GM18511 (cell line): ENCODE data around the gene C17orf114.

Experiments
- ATAC-seq: cut with Tn5 transposase; IDR thresholded peaks from one replicate; pipeline ENCODE4 v1.9.1; 2021; ENCODE audit warnings: mild to moderate bottlenecking, moderate library complexity; ENCODE audit not compliant: unreplicated experiment

The C17orf114 gene

DNA sequence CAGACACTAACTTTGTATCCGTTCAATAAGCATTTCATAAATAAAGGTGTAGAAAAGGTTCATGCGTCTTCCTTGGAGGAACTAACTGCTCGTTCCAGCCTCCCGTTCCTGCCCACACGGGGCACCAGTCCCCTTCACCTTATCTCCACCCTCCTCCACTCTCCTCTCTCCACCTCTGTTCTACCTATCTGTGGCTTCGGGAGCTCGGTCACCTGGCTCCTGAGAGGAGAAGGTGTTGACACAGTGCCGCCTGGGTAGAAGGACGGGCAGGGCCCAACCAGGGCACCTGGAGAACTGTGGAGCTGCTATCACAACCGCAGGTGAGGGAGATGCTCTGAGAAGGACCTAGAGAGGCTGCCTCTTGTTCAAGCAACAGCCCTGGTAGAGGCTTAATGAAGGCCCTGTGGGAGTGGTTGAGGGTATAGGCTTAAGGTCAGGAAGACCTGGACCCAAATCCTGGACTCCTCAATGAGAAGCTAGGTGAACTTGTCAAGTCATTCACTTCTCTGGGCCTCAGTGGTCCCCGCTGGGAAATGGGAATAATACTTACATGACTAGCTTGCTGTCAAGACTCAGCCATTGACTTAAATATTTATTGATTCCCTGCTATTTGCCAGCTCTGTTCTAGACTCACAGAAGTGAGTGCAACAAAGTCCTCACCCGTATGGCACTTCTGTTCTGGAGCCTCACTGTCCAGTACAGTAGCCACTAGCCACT, 21.4 kb upstream of the C17orf114 start:
- no peak for ATAC-seq

DNA sequence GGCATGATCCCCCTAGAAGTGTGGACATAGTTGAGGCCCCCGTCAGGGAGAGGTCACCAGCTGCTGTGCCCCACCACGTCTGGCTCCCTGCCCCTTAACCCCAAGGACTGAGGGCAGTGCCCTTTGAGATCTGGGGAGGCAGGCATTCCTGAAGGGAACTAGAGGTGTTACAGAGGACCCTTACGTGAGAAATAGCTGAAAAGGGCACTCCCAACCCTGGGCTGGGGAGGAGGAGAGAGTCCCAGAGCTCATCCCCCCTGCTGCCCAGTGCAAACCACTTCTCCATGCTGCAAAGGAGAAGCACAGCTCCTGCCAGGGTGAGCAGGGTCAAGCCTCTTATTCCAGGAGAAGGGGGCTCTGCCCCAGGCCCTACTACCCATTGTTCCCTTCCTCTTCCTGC, 20.7 kb upstream of the C17orf114 start:
- ATAC-seq = no peak

DNA sequence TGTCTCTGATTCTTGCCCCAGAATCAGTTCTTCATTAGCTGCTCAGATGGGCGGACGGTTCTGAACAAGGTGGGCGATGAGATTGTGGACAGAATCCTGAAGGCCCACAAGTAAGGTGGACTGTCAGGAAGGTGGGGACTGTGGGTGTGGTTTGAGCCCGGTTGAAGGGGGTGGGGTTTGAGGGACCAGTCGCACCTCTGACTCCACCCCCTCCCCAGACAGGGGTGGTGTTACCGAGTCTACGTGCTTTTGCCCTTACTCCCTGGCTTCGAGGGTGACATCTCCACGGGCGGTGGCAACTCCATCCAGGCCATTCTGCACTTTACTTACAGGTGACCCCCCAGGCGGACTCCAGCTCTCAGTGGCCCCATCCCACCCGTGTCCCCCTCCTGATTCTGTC, 16.1 kb upstream of the C17orf114 start:
- ATAC-seq = no peak

DNA sequence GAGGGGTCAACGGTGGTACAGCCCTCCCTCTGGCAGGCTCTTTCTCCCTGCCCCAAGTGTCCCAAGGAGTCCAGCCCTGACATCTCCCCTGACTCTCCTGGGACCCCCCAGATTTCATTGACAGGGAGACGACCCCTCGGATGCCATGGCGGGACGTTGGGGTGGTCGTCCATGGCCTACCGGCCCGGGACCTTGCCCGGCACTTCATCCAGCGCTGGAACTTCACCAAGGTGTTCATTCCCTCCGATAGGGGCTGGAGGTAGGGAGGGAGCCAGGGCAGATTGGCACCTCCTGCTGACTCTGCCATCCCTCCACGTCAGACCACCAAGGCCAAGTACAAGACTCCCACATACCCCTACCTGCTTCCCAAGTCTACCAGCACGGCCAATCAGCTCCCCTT, 14.7 kb upstream of the C17orf114 start:
- ATAC-seq = no peak

DNA sequence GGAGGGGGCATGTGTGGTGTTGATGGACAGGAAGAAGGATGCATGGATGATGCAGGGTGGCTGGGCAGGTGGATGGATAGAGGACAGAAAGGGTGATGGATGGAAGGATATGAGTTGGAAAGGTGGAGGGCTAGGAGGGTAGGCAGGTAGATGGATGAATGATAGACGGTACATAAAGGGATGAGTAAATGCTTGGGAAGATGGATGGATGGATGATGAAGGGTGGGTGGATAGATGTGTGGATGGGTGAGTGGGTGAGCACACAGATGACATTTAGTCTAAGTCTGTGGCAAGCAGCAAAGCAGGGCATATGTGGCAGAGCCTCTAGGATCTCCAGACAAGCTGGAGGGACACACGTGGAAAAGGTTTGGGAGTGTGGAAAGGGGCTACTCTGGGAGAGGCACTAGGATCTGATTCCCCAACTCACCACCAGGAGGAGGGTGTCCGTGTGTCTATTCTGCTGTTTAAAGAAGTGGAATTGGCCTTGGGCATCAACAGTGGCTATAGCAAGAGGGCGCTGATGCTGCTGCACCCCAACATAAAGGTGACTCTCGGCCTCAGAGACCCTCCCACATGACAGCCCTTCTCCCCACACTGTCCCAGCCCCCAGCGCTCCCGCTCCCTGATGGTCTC, 13.0 kb upstream of the C17orf114 start:
- ATAC-seq = no peak

DNA sequence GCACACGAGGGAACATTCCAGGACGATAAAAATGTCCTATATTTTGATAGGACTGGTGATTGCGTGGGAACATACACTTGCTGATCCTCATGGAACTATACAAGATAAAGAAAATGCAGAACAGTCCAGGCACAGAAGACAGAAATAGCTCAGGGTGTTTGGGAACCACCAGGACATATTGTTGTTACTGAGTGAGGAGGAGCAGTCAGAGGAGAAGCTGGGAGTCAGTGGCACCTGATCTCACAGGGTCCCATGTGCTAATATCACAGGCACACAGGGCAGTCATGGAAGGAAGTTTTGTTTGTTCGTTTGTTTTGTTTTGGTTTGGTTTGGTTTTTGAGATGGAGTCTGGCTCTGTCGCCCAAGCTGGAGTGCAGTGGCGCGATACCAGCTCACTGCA, 10.6 kb upstream of the C17orf114 start:
- no peak for ATAC-seq

DNA sequence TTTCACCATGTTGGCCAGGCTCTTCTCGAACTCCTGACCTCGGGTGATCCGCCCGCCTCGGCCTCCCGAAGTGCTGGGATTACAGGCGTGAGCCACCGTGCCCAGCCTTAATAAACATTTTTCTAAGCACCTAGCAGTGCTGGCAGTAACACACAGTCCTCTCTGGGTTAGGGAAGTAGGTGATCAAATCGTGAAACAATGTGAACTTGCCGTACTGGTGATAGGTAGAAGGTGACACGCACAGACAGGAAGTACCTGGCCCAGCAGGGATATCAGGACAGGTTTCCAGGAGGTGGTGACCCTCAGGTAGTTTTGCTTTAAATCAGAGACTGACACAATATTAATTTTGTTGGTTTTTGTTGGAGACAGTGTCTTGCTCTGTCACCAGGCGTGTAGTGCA, 9.3 kb upstream of the C17orf114 start:
- ATAC-seq = no peak

DNA sequence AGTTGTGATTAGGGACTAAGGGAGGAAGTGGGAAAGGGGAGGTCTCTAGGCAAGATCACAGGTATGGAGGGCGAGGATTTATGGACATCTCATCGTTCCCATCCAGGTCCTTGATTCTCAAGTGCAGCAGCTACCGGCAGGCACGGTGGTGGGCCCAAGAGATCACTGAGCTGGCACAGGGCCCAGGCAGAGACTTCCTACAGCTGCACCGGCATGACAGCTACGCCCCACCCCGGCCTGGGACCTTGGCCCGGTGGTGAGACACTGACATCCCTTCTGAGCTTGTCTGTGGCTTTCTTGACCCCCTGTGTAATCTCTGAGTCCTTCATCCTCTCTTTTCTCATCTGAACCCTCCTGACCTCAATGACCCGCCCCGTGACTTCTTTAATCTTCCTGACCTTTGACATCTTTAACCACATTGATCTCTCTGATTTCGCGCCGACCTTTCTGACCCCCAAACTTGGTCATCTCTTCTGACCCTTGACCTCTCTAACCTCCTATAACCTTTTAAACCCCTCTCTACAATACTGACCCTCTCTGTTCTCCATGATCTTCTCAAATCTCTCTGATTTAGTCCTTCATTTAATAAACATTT, 8.7 kb upstream of the C17orf114 start:
- ATAC-seq = no peak

DNA sequence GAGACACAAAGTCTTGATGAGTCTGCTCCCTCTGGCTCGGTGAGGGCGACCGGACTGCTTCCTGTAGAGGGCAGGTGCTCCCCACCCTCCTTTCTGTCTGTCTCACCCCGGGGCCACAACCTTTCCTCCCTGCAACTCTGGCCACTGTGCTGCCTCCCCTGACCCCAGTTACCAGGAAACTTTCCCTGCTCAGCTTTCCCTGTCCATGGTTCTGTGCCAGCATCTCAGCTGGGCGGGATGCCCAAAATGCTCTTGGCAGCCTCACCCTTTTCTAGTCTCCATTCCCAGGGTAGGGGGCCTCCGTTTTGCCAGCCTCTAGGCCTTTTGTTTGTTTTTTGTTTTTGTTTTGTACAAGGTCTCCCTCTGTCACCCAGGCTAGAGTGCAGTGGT, 6.2 kb upstream of the C17orf114 start:
- no peak for ATAC-seq

DNA sequence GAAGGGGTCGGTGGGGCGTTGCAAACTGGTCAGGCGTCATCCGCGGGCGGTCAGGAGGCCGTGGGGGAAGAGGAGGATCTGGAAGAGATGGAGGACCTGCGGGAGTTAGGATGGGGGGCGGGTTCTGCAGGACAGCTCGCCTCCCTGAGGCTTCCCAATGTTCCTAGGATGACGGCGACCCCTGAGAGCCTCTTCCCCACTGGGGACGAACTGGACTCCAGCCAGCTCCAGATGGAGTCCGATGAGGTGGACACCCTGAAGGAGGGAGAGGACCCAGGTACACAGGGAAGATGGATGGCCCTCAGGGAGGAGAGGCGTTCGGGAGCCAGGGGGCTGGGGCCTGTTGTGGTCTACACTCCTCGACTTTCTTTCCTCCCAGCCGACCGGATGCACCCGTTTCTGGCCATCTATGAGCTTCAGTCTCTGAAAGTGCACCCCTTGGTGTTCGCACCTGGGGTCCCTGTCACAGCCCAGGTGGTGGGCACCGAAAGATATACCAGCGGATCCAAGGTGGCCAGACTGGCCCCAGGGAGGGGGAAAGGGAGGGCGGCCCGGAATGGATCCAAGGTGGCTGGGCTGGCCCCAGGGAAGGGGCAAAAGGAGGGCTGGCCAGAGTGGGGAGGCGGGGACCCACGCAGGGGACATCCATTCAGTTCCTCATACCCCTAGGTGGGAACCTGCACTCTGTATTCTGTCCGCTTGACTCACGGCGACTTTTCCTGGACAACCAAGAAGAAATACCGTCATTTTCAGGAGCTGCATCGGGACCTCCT, 5.7 kb upstream of the C17orf114 start:
- no peak for ATAC-seq

DNA sequence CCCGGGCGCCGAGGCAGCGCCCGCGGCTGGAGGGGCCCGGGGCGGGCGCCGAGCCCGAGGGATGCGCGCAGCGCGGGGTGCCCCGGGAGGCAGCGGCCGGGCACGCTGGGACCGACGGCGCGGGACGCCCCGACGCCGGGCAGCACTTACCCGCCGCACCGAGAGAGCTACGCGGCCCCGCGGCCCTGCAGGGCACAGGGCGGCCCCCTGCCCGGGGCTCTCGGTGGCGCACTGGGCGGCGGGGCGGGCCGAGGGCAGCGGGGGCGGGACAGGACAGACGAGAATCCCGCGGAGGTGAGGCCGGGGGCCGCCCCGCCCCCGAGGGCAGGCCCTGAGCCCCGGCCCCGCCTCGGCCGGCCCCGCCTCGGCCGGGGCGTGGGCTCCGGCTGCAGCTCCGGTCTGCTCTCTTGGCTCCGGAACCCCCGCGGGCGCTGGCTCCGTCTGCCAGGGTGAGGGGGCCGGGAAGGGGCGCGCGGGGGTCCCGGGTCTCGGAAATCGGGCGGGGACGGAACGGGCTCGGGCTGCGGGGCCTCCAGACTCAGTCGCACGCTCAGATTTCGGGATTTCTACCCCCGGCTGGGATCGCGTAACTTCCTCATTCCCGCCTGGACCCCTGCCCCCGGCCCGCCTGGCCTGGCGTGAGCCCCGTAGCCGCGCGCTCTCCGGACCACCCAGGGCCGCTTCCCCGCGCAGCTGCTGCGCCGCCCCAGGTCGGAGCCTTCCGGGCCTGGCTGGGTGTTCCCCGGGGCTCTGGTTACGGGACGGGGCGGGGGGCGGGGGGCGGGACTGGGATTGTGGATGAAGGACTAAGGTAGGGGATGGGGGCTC, 4.9 kb upstream of the C17orf114 start, which contains the start of gene PLD2:
Gene PLD2, plus strand, starts transcription at position 376 of the 828 bp plus-strand sequence. CDS start 621 bp downstream, outside the sequence.
- peak; percentile 96 for ATAC-seq

DNA sequence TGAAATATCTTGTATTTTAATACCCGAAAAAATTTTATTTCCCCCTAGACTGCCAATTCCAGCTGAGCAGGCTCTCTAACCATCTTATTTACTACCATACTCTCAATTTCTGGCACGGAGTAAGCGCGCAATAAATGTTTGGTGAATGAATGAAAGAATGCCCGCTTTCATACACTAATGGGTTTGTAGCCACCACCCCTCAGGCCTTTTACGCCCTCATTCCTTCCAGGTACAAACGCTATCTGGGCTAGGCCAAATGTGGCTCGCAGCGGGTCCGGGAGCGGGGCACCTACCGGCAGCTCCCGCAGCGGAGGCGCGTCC, 4.3 kb upstream of the C17orf114 start:
- ATAC-seq = no peak

DNA sequence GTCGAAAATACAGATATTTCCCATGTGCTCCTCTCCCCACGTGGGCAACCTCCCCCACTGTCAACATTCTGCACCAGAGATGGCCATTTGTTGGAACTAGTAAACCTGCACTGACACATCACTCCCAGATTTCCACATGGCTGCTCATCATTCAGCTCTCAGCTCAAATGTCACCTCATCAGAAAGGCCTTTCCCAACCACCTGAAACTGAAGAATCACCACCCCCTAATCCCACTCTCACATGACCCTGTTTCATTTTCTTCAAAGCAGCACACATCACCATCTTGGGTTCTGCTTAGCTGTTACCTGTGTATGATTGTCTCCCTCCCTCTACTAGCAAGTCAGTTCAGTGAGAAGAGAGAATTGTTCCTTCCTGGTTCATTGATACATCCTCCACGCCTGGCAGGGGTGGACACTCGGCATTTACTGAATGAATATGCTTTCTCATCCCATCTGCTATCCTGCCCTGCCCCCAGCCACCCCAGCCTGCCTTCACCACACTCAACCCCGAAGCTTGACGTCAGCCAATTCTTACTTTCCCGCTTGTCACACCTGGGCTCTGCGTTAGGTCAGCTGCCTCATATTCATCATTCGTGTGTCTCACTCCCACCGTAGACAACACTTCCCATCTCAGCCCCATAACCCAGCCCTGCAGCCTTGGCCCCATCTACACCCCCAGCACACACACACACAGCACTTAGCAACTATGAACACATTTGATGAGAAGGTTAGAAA, 1.5 kb downstream of the C17orf114 start:
- ATAC-seq = no peak

DNA sequence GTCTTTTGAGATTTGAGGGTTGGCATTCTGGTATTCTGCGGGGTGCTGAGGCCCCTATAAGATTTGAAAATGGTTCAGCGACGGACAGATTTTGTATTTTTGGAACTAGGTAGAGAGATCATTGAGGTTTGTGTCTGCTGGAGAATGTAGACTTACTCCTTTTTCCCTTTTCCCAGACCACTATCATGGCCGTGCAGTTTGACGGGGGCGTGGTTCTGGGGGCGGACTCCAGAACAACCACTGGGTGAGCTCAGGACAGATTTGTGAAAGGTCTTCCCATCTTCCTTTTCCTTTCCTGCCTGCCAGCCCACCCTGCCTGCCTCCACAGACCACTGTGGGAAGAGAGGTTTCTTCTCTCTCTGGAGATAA, 5.6 kb downstream of the C17orf114 start:
- no peak for ATAC-seq

DNA sequence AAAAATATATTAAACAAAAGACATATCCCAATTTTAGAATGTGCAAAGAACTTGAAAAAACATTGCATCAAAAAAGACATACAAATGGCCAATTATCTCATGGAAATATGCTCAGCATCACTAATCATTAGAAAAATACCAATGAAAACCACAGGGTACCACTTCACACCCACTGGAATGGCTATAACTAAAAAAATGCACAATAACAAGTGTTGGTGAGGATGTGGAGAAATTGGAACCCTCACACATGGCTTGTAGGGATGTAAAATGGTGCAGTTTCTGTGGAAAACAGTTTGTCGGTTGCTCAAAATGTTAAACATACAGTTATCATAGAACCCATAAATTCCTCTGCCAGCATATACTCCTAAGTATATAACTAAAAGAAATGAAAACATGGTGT, 7.0 kb downstream of the C17orf114 start:
- ATAC-seq = no peak

DNA sequence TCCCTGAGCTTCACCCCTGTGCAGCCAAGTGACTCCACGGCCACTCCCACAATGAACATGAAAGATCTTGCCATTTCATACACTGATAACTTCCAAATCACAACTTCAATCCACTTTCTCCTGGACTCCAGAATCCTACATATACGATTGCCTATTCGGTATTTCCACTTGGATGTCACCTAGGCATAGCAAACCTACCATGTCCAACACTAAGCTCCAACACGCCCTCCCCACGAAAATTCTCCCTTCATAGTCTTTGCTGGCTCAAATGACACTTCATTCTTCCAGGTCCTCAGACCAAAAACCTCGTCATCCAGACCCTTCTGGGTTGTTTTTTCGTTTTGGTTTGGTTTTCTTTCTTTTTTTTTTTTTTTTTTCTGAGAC, 11.4 kb downstream of the C17orf114 start:
- ATAC-seq = no peak

DNA sequence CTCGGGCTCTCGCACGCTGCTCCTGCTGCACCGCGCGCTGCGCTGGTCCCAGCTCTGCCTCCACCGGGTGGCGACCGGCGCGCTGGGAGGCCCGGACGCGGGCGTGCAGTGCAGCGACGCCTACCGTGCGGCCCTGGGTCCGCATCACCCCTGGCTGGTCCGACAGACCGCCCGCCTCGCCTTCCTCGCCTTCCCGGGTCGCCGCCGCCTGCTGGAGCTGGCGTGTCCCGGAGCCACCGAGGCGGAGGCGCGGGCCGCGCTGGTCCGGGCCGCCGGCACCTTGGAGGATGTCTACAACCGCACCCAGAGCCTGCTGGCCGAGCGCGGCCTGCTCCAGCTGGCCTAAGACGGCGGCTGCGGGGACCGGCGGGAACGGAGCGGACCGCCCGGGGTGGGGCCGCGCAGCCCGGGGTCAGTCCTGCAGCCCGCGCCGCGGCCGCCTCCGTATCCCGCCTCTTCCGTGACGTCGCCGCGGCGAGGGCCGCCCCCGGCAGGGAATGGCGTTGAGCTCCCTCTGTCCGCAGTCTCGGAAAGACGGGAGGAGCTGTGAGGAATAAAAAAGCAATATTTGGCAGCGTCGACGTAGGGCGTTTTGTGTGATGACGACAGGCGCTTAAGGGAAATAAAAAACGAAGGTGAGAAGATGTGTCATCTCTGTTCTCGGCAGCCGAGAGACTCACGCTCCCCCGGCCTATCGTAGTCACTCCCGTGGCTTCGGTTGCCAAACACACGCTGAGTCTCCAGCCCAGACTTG, 12.0 kb downstream of the C17orf114 start:
- peak; percentile 84 for ATAC-seq

DNA sequence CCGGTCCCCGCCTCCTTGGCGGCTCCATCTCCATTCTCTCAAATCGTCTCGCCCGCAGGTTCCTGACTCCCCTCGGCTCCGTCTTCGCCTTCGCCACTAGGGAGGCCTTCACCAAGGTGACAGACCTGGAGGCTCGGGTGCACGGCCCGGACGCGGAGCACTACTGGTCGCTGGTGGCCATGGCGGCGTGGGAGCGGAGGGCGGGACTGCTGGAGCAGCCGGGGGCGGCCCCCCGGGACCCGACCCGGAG, 12.5 kb downstream of the C17orf114 start:
- peak; percentile 41 for ATAC-seq

DNA sequence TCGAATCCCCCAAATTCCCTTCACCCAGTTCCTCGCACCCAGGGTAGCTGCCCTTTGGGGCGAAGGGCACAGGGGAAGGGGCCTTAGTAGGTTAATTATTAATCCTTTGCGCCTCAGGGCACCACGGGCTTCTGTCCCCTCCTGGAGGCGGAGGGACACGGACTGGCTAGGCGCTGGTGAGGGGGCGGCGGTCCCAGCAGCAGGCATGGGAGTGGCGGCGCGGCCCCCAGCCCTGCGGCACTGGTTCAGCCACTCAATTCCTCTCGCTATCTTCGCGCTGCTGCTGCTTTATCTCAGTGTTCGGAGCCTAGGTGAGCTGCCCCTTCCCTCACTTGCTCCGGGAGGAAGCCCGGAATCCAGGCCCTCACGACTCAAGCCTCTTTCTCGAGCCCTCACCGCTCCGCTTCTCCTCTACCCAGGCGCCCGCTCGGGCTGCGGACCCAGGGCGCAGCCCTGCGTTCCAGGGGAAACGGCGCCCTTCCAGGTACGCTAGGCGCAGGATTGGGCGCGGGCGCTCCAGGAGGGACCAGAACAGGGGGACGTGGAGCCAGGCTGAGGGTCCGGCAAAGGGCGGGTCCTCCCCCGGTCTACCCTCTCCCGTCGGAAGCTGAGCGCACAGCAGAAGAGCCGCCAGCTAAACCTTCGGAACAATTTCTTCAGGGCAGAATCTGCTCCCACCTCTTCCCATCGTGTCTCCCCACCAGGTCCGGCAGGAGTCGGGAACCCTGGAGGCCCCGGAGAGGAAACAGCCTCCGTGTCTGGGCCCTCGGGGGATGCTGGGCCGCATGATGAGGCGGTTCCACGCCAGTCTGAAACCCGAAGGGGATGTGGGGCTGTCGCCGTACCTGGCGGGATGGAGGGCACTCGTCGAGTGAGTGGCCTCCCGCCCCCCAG, 13.1 kb downstream of the C17orf114 start, which contains the start of gene GLTPD2:
Gene GLTPD2, plus strand, starts transcription at position 158 of the 894 bp plus-strand sequence. Its CDS starts 48 bp downstream, at position 206.
- ATAC-seq = no peak
